Measurements from ENCODE around the gene PLA2G4A. TPM values are rescaled to one million over a fixed set of nuclear protein-coding genes. Genes with fewer than 3 reads are reported as not detected.

Gene PLA2G4A
- total RNA-seq, 4 donors from 2014 or later, result 8.7 to 32.7 (median 19.5) TPM

GRCh38 chr1:186994897-186995296 is 166.1 kb downstream of the PLA2G4A start:
- DNase-seq, result no peak
- no peak for TF ChIP-seq POLR2A (IDR thresholded peaks at IDR 0.05)
- no peak for TF ChIP-seq CTCF (IDR thresholded peaks at IDR 0.05)
- intact Hi-C loops (cut with DNase I; ENCODE audit: low total_unique reads), result no loop called here

GRCh38 chr1:186996816-186997215 is 168.1 kb downstream of the PLA2G4A start:
- Histone ChIP-seq H3K9me3 (no peaks in the 10 kb centered on the region), H3K27ac (no peak overlapping the region), H3K4me3 (no peak overlapping the region), H3K36me3 (no peaks in the 10 kb centered on the region), H3K4me1 (no peaks in the 10 kb centered on the region), H3K27me3 (no peaks in the 10 kb centered on the region)
- no peak for DNase-seq
- no peak for TF ChIP-seq CTCF (IDR thresholded peaks at IDR 0.05)
- intact Hi-C loops (cut with DNase I; ENCODE audit: low total_unique reads), result no loop called here

More at GRCh38 chr1:186994897-186995296, 166.1 kb downstream of the PLA2G4A start:
- Histone ChIP-seq H3K4me1 (no peaks in the 10 kb centered on the region), H3K9me3 (no peaks in the 10 kb centered on the region), H3K4me3 (no peak overlapping the region), H3K27me3 (no peaks in the 10 kb centered on the region), H3K27ac (no peak overlapping the region), H3K36me3 (no peaks in the 10 kb centered on the region)

- H3K4me1 ChIP-seq, result no peaks in the 10 kb centered on the region
- H3K27me3 ChIP-seq, result no peaks in the 10 kb centered on the region
- DNase-seq, result no peak
- no peak for TF ChIP-seq CTCF (IDR thresholded peaks at IDR 0.05)
- TF ChIP-seq POLR2A (IDR thresholded peaks at IDR 0.05), result no peak
- H3K36me3 ChIP-seq, result no peaks in the 10 kb centered on the region
- intact Hi-C loops (cut with DNase I; ENCODE audit: low total_unique reads), result no loop called here
- no peak overlapping the region for H3K4me3 ChIP-seq
- H3K9me3 ChIP-seq, result no peaks in the 10 kb centered on the region
- no peak overlapping the region for H3K27ac ChIP-seq
Measured at GRCh38 chr1:186997877-186998276, 169.1 kb downstream of the PLA2G4A start.

GRCh38 chr1:186999506-186999905 is 170.8 kb downstream of the PLA2G4A start:
- no peaks in the 10 kb centered on the region for H3K27me3 ChIP-seq
- TF ChIP-seq POLR2A (IDR thresholded peaks at IDR 0.05) (no peak), CTCF (IDR thresholded peaks at IDR 0.05) (no peak)
- H3K4me1 ChIP-seq, result no peaks in the 10 kb centered on the region
- no peak overlapping the region for H3K27ac ChIP-seq
- H3K36me3 ChIP-seq, result no peaks in the 10 kb centered on the region
- no peak overlapping the region for H3K4me3 ChIP-seq
- no peaks in the 10 kb centered on the region for H3K9me3 ChIP-seq
- intact Hi-C loops (cut with DNase I; ENCODE audit: low total_unique reads), result no loop called here
- DNase-seq, result no peak

- intact Hi-C loops (cut with DNase I; ENCODE audit: low total_unique reads), result no loop called here
Measured at GRCh38 chr1:187001198-187001889, 172.6 kb downstream of the PLA2G4A start.

More at GRCh38 chr1:187001198-187001889, 172.6 kb downstream of the PLA2G4A start:
- H3K4me1 ChIP-seq, result no peaks in the 10 kb centered on the region
- H3K9me3 ChIP-seq, result no peaks in the 10 kb centered on the region
- no peak overlapping the region for H3K27ac ChIP-seq
- DNase-seq, result no peak
- TF ChIP-seq CTCF (IDR thresholded peaks at IDR 0.05), result no peak
- TF ChIP-seq POLR2A (IDR thresholded peaks at IDR 0.05), result no peak
- no peaks in the 10 kb centered on the region for H3K36me3 ChIP-seq
- H3K4me3 ChIP-seq, result no peak overlapping the region
- H3K27me3 ChIP-seq, result no peaks in the 10 kb centered on the region
